SK-N-SH (cell line): Measurements from ENCODE around the gene MAMDC4. TPM values are rescaled to one million over a fixed set of nuclear protein-coding genes. Genes with fewer than 3 reads are reported as not detected.
"Not testable (repeated sequence)": the region's sequence is repeated elsewhere in the genome, so short reads cannot be mapped to it uniquely, and the experiment has no call there.

Source experiments
- CTCF ChIA-PET: fragments of 300-600, 350-600 bp; formaldehyde crosslinking; extraction: SDS; loops from one replicate; lab custom pipeline; 2021; lab: Yijun Ruan, JAX
- POLR2A ChIA-PET: fragments of 350-600 bp; sonication (Branson Sonifier 250); formaldehyde crosslinking; extraction: SDS; loops from one replicate; lab custom pipeline; 2020; ENCODE audit warnings: antibody characterized with exemption, inconsistent platforms; lab: Yijun Ruan, JAX
- DNase-seq: peaks from one replicate; pipeline ENCODE4 v3.0.0; 2012
- H2AFZ ChIP-seq: fragments of 200-600 bp; sonication (generic); 2 replicates; pipeline ENCODE4 v1.8.1; 2016; ENCODE audit warnings: antibody characterized with exemption, mild to moderate bottlenecking, low read depth
- H3F3A ChIP-seq: fragments of 200-600 bp; sonication (generic); replicated peaks from 2 replicates; pipeline ENCODE3; 2016; ENCODE audit warnings: antibody characterized with exemption, mild to moderate bottlenecking; ENCODE audit not compliant: insufficient read depth
- H3K27ac ChIP-seq, 2 experiments: fragments of 200-500 bp in 1 of 2; fragments of 200-600 bp in 1 of 2; sonication (Bioruptor generic) in 1 of 2; sonication (generic), shearing (Covaris generic) in 1 of 2; 2 replicates each; pipeline versions ENCODE4 v1.5.1 to v1.6.1; 2014 to 2016; ENCODE audit warnings: low read depth in 2 of 2, inconsistent platforms in 1 of 2, low read length in 1 of 2, mild to moderate bottlenecking in 1 of 2, mixed read lengths in 1 of 2
- H3K27me3 ChIP-seq: fragments of 200-600 bp; sonication (generic), shearing (Covaris generic); 2 replicates; pipeline ENCODE4 v1.6.1; 2016; ENCODE audit warnings: mixed run types; ENCODE audit not compliant: insufficient read depth
- H3K36me3 ChIP-seq, 2 experiments: fragments of 200-500 bp in 1 of 2; fragments of 200-600 bp in 1 of 2; sonication (Bioruptor generic) in 1 of 2; sonication (generic) in 1 of 2; replicated peaks in 1 of 2; 2 replicates each; pipeline versions ENCODE3 to v1.5.1; 2014 to 2016; ENCODE audit warnings: low read length in 1 of 2, mild to moderate bottlenecking in 1 of 2; ENCODE audit not compliant: insufficient read depth in 2 of 2, control insufficient read depth in 1 of 2
- H3K4me1 ChIP-seq, 2 experiments: fragments of 200-500 bp in 1 of 2; fragments of 200-600 bp in 1 of 2; sonication (Bioruptor generic) in 1 of 2; sonication (generic), shearing (Covaris generic) in 1 of 2; 2 replicates each; pipeline versions ENCODE4 v1.5.1 to v1.6.1; 2014 to 2016; ENCODE audit warnings: low read depth in 1 of 2, low read length in 1 of 2, mixed run types in 1 of 2; ENCODE audit not compliant: insufficient read depth in 2 of 2, control insufficient read depth in 1 of 2
- H3K4me2 ChIP-seq: fragments of 200-600 bp; sonication (generic), shearing (Covaris generic); 2 replicates; pipeline ENCODE4 v1.6.1; 2017; ENCODE audit warnings: mixed run types
- H3K4me3 ChIP-seq, 2 experiments: fragments of 200-500 bp in 1 of 2; fragments of 200-600 bp in 1 of 2; sonication (Bioruptor generic) in 1 of 2; sonication (generic), shearing (Covaris generic) in 1 of 2; 2 replicates each; pipeline versions ENCODE4 v1.5.1 to v1.8.1; 2014 to 2016; ENCODE audit warnings: low read depth in 2 of 2, inconsistent platforms in 1 of 2, low read length in 1 of 2, mild to moderate bottlenecking in 1 of 2, mixed read lengths in 1 of 2, moderate library complexity in 1 of 2
- H3K79me2 ChIP-seq: fragments of 200-600 bp; sonication (generic); 2 replicates; pipeline ENCODE4 v1.8.1; 2017; ENCODE audit warnings: mild to moderate bottlenecking; ENCODE audit not compliant: insufficient read depth
- H3K9ac ChIP-seq: fragments of 200-600 bp; sonication (generic); 2 replicates; pipeline ENCODE4 v1.6.1; 2017; ENCODE audit warnings: mixed run types
- H3K9me2 ChIP-seq: fragments of 200-600 bp; sonication (generic); 2 replicates; pipeline ENCODE4 v1.6.1; 2017; ENCODE audit warnings: mixed run types
- H3K9me3 ChIP-seq: fragments of 200-600 bp; sonication (generic); 2 replicates; pipeline ENCODE4 v1.6.1; 2017; ENCODE audit warnings: mixed run types, mild to moderate bottlenecking, moderate library complexity
- H4K20me1 ChIP-seq: fragments of 200-600 bp; sonication (generic); 2 replicates; pipeline ENCODE4 v1.6.1; 2017; ENCODE audit warnings: mild to moderate bottlenecking, mixed run types; ENCODE audit not compliant: insufficient read depth
- ELF1 ChIP-seq: IDR thresholded peaks from 2 replicates; pipeline ENCODE4 v1.4.0; 2012
- EP300 ChIP-seq, 2 experiments: IDR thresholded peaks; 2 replicates each; pipeline versions ENCODE4 v1.4.0 to v1.6.1; 2012; ENCODE audit warnings: borderline replicate concordance in 1 of 2, low read depth in 1 of 2, low read length in 1 of 2
- RCOR1 ChIP-seq: fragments of 150-350 bp; IDR thresholded peaks from 2 replicates; pipeline ENCODE4 v1.6.1; 2017; ENCODE audit warnings: antibody characterized with exemption, low read length
- REST ChIP-seq: IDR thresholded peaks from 2 replicates; pipeline ENCODE4 v1.6.1; 2012; ENCODE audit warnings: mild to moderate bottlenecking, low read depth, low read length, moderate library complexity
- RFX5 ChIP-seq: IDR thresholded peaks from 2 replicates; pipeline ENCODE4 v1.6.1; 2012; ENCODE audit warnings: mild to moderate bottlenecking, improper control_type of control experiment, low read length
- SIN3A ChIP-seq: IDR thresholded peaks from 2 replicates; pipeline ENCODE4 v1.6.1; 2012; ENCODE audit warnings: low read depth, mild to moderate bottlenecking, low read length, moderate library complexity, borderline replicate concordance
- USF1 ChIP-seq: IDR thresholded peaks from 2 replicates; pipeline ENCODE4 v1.4.0; 2012; ENCODE audit warnings: low read depth, borderline replicate concordance
- YY1 ChIP-seq: IDR thresholded peaks from 2 replicates; pipeline ENCODE4 v1.4.0; 2012; ENCODE audit warnings: low read depth, mild to moderate bottlenecking
- WGBS: methylation state at CpG from one replicate; pipeline ENCODE4 v1.1.6; 2017; ENCODE audit warnings: low lambda C conversion rate; 5-methylcytosine and 5-hydroxymethylcytosine counted together
- polyA plus RNA-seq, 3 experiments: library from polyadenylated mRNA; depleted of rRNA; stranded (reverse); fragments of >200 nt; gene quantifications; 2 replicates each; pipeline ENCODE4 v1.2.3, GENCODE V29; 2012

MAMDC4 gene
- polyA plus RNA-seq, 1 of the 3 experiments (the other 2 are of a cell fraction): 4.2 TPM

- peaks cover 4 to 56% of the 10 kb centered on the region in 2 experiments for H3K36me3 ChIP-seq
- H3K27ac ChIP-seq: no peak overlapping the region
- H3K79me2 ChIP-seq: no peaks in the 10 kb centered on the region
- H3K27me3 ChIP-seq: no peaks in the 10 kb centered on the region
- H3K9ac ChIP-seq: no peak overlapping the region
- H3K4me1 ChIP-seq: no peaks in the 10 kb centered on the region
- H4K20me1 ChIP-seq: no peaks in the 10 kb centered on the region
- H2AFZ ChIP-seq: no peak overlapping the region
- WGBS: 95% methylated on average over 7 of the region's 9 CpGs
- H3K9me2 ChIP-seq: no peaks in the 10 kb centered on the region
- CTCF ChIA-PET: interaction anchor here (1.4 to 5.7 kb wide), 2 partner anchors 9 to 112 kb away, joined by 3 to 36 read pairs; partner anchors contain the start of genes AJM1 and FBXW5
- no peak overlapping the region for H3K4me3 ChIP-seq
- no peaks in the 10 kb centered on the region for H3K9me3 ChIP-seq
- H3K4me2 ChIP-seq: no peak overlapping the region
- H3F3A ChIP-seq: no peaks in the 10 kb centered on the region
- POLR2A ChIA-PET: interaction anchor here (0.6 kb wide), 1 partner anchor 367 kb away, joined by 4 read pairs; no protein-coding TSS in a partner anchor
- no peak for DNase-seq
- TF ChIP-seq RCOR1 (no peak), ELF1 (no peak), REST (no peak), YY1 (no peak), SIN3A (no peak), USF1 (no peak), EP300 (IDR thresholded peaks at IDR 0.05; ENCODE audit: borderline replicate concordance in 1 of 2, low read depth in 1 of 2, low read length in 1 of 2) (no peak), RFX5 (no peak)
Observed at GRCh38 chr9:136832581-136832980, 19.6 kb upstream of the MAMDC4 start.

GRCh38 chr9:136833381-136834048 lies 18.6 kb upstream of the MAMDC4 start:
- WGBS: 83% methylated on average over 7 of the region's 16 CpGs
- H3F3A ChIP-seq, H3K27ac ChIP-seq, H3K9me2 ChIP-seq, DNase-seq, H3K79me2 ChIP-seq, H3K9ac ChIP-seq, H3K4me3 ChIP-seq, H3K9me3 ChIP-seq, H3K4me1 ChIP-seq, H3K4me2 ChIP-seq, H4K20me1 ChIP-seq, H3K27me3 ChIP-seq, H2AFZ ChIP-seq: not testable (repeated sequence)
- POLR2A ChIA-PET: interaction anchor here (0.6 kb wide), 1 partner anchor 366 kb away, joined by 4 read pairs; no protein-coding TSS in a partner anchor
- CTCF ChIA-PET: interaction anchor here (5.7 kb wide), 1 partner anchor 8 kb away, joined by 36 read pairs; the partner anchor contains the start of gene AJM1
- peaks cover 4 to 47% of the 10 kb centered on the region in 2 experiments for H3K36me3 ChIP-seq
